HepG2 (cell line): ENCODE data around the gene PTPMT1. TPM values are rescaled to one million over a fixed set of nuclear protein-coding genes. Genes with fewer than 3 reads are reported as not detected.

Experiments used
- ATAC-seq: fragments of 200-7000 bp; cut with Tn5 transposase; 3 replicates; pipeline ENCODE4 v1.9.1; 2020; ENCODE audit warnings: mild to moderate bottlenecking, moderate library complexity
- BruUV-seq: library from RNA; stranded (reverse); fragments of 400-500 nt; replicated peaks from 2 replicates; lab custom pipeline; 2021; lab: Mats Ljungman, UMichigan
- CTCF ChIA-PET: fragments of 300-600 bp; formaldehyde crosslinking; extraction: SDS; loops from one replicate; lab custom pipeline; 2021; ENCODE audit warnings: low total read pairs, inconsistent platforms, low intra/inter-chr PET ratio; lab: Yijun Ruan, JAX
- POLR2A ChIA-PET: fragments of 350-600 bp; sonication (Branson Sonifier 250); formaldehyde crosslinking; loops from one replicate; lab custom pipeline; 2020; ENCODE audit warnings: antibody characterized with exemption, inconsistent platforms; lab: Yijun Ruan, JAX
- DNase-seq: peaks from one replicate; pipeline ENCODE4 v3.0.0-alpha.2; 2015; ENCODE audit warnings: low spot score
- FAIRE-seq: peaks from 3 replicates; lab custom pipeline; 2011; peaks lifted over from hg19 to GRCh38; lab: Jason Lieb, UNC
- H2AFZ ChIP-seq: one replicate; pipeline ENCODE4 v1.6.1; 2011; ENCODE audit warnings: low read length, inconsistent platforms
- H3K27ac ChIP-seq: fragments of 300-600 bp; 3 replicates; pipeline ENCODE4 v1.8.0; 2011; ENCODE audit warnings: mixed run types, mild to moderate bottlenecking, mixed read lengths, low read length, inconsistent platforms; ENCODE audit not compliant: insufficient read depth; ENCODE audit errors: extremely low read length
- H3K27me3 ChIP-seq, 2 experiments: fragments of 200-600 bp in 1 of 2; 2 replicates in 1 of 2; 3 replicates in 1 of 2; pipeline versions ENCODE4 v1.6.0 to v1.8.0; 2011; ENCODE audit warnings: low read length in 2 of 2, mild to moderate bottlenecking in 2 of 2, moderate library complexity in 2 of 2, inconsistent platforms in 1 of 2; ENCODE audit not compliant: insufficient read depth in 2 of 2, control insufficient read depth in 1 of 2
- H3K36me3 ChIP-seq, 2 experiments: fragments of 200-600 bp in 1 of 2; replicated peaks in 1 of 2; 2 replicates in 1 of 2; 3 replicates in 1 of 2; pipeline versions ENCODE4 v1.5.1 to v1.8.0; 2011; ENCODE audit warnings: low read length in 2 of 2, inconsistent platforms in 1 of 2; ENCODE audit not compliant: insufficient read depth in 2 of 2, control insufficient read depth in 1 of 2
- H3K4me1 ChIP-seq: 2 replicates; pipeline ENCODE4 v1.5.1; 2012; ENCODE audit warnings: low read length, inconsistent platforms; ENCODE audit not compliant: insufficient read depth
- H3K4me2 ChIP-seq: 2 replicates; pipeline ENCODE4 v1.6.0; 2011; ENCODE audit warnings: low read depth, low read length, inconsistent platforms
- H3K4me3 ChIP-seq, 3 experiments: fragments of 200-600 bp in 1 of 3; sonication (generic), shearing (Covaris generic) in 1 of 3; replicated peaks in 1 of 3; 2 replicates each; pipeline ENCODE4 v1.5.1; 2011 to 2016; ENCODE audit warnings: low read length in 3 of 3, inconsistent platforms in 2 of 3, low read depth in 2 of 3, mild to moderate bottlenecking in 2 of 3, control low read depth in 1 of 3, mixed read lengths in 1 of 3; ENCODE audit not compliant: insufficient read depth in 1 of 3
- H3K79me2 ChIP-seq: one replicate; pipeline ENCODE4 v1.6.1; 2011; ENCODE audit warnings: low read length, inconsistent platforms; ENCODE audit not compliant: insufficient read depth
- H3K9ac ChIP-seq: 2 replicates; pipeline ENCODE4 v1.6.0; 2011; ENCODE audit warnings: mild to moderate bottlenecking, low read depth, low read length, inconsistent platforms; ENCODE audit not compliant: insufficient read depth
- H3K9me3 ChIP-seq: 2 replicates; pipeline ENCODE4 v1.5.1; 2012; ENCODE audit warnings: mild to moderate bottlenecking, low read length
- H4K20me1 ChIP-seq: 2 replicates; pipeline ENCODE4 v1.6.0; 2011; ENCODE audit warnings: inconsistent platforms, mild to moderate bottlenecking, low read length, moderate library complexity; ENCODE audit not compliant: insufficient read depth
- KDM1A ChIP-seq: IDR thresholded peaks from 2 replicates; pipeline ENCODE4 v1.6.1; 2016; ENCODE audit warnings: missing compliant biosample characterization
- MNT ChIP-seq: fragments of 450-650 bp; IDR thresholded peaks from 2 replicates; pipeline ENCODE4 v1.6.1; 2016
- MTA1 ChIP-seq: sonication (generic); formaldehyde crosslinking; IDR thresholded peaks from 2 replicates; pipeline ENCODE4 v1.4.0; 2020; ENCODE audit warnings: missing genetic modification reagents, mild to moderate bottlenecking, borderline replicate concordance
- PHF21A ChIP-seq: sonication (generic); formaldehyde crosslinking; IDR thresholded peaks from 2 replicates; pipeline ENCODE4 v1.5.0; 2020; ENCODE audit warnings: mild to moderate bottlenecking, missing genetic modification reagents
- RXRA ChIP-seq: sonication (generic); formaldehyde crosslinking; IDR thresholded peaks from 2 replicates; pipeline ENCODE4 v1.5.1; 2020; ENCODE audit warnings: missing genetic modification reagents
- RXRB ChIP-seq: IDR thresholded peaks from 2 replicates; pipeline ENCODE4 v1.6.1; 2016; ENCODE audit warnings: borderline replicate concordance, missing genetic modification reagents, missing compliant biosample characterization
- TMF1 ChIP-seq: sonication (generic); formaldehyde crosslinking; IDR thresholded peaks from 2 replicates; pipeline ENCODE4 v1.8.1; 2022; ENCODE audit warnings: low read depth, missing genetic modification reagents
- TOPORS ChIP-seq: sonication (generic); formaldehyde crosslinking; IDR thresholded peaks from 2 replicates; pipeline ENCODE4 v1.8.0; 2023; ENCODE audit warnings: mild to moderate bottlenecking, missing genetic modification reagents
- ZBTB1 ChIP-seq: sonication (generic); formaldehyde crosslinking; IDR thresholded peaks from 2 replicates; pipeline ENCODE4 v1.4.0; 2020; ENCODE audit warnings: missing genetic modification reagents, borderline replicate concordance
- ZNF12 ChIP-seq: sonication (generic); formaldehyde crosslinking; IDR thresholded peaks from 2 replicates; pipeline ENCODE4 v1.5.0; 2020; ENCODE audit warnings: missing genetic modification reagents
- ZNF749 ChIP-seq: sonication (generic); formaldehyde crosslinking; IDR thresholded peaks from 2 replicates; pipeline ENCODE4 v1.8.0; 2022; ENCODE audit warnings: mild to moderate bottlenecking, missing genetic modification reagents, moderate library complexity, borderline replicate concordance
- ZSCAN21 ChIP-seq: sonication (generic); formaldehyde crosslinking; IDR thresholded peaks from 2 replicates; pipeline ENCODE4 v1.8.0; 2022; ENCODE audit warnings: mild to moderate bottlenecking, missing genetic modification reagents, moderate library complexity, borderline replicate concordance
- WGBS: methylation state at CpG from one replicate; pipeline ENCODE4 v1.1.6; 2017; ENCODE audit warnings: low lambda C conversion rate; 5-methylcytosine and 5-hydroxymethylcytosine counted together
- in situ Hi-C: cut with HindIII; loops from 2 replicates; pipeline ENCODE4 v1.10.0; 2017; ENCODE audit warnings: low pct_unique_long_range_greater_than_20kb; ENCODE audit not compliant: extremely low pct_ligation_motif_present
- intact Hi-C: fragments of 100-400 bp; cut with micrococcal nuclease; formaldehyde crosslinking; loops from one replicate; pipeline ENCODE4 v1.10.0; 2022; ENCODE audit not compliant: unreplicated experiment
- polyA plus RNA-seq, 8 experiments: library from polyadenylated mRNA; depleted of rRNA in 3 of 8; stranded (reverse) in 7 of 8; unstranded in 1 of 8; fragments of >200 nt; fragmentation: Illumina TruSeq in 4 of 8; extraction: Trizol in 4 of 8; gene quantifications; 2 replicates each; pipeline versions ENCODE4 v1.2.1 to v1.2.3, GENCODE V29; 2011 to 2016; ENCODE audit warnings: low read depth in 4 of 8, missing spikeins in 1 of 8, mixed read lengths in 1 of 8; ENCODE audit not compliant: insufficient read depth in 1 of 8
- total RNA-seq, 5 experiments: library from RNA; depleted of rRNA; stranded (reverse); fragments of >200 nt; fragmentation: Illumina TruSeq; extraction: Trizol; gene quantifications; 2 replicates each; pipeline ENCODE4 v1.2.3, GENCODE V29; 2016; ENCODE audit warnings: low read depth in 1 of 5
- TF ChIP-seq, protein P1 (sequence below): sonication (generic); formaldehyde crosslinking; IDR thresholded peaks from 2 replicates; pipeline ENCODE4 v1.5.0; 2020; ENCODE audit warnings: mild to moderate bottlenecking, missing genetic modification reagents, borderline replicate concordance

Gene PTPMT1
- total and polyA plus RNA-seq, 2 of the 13 experiments (the other 11 are each of a cell fraction or from before 2014, with no cell fraction given) = 55.6 to 129 TPM

DNA sequence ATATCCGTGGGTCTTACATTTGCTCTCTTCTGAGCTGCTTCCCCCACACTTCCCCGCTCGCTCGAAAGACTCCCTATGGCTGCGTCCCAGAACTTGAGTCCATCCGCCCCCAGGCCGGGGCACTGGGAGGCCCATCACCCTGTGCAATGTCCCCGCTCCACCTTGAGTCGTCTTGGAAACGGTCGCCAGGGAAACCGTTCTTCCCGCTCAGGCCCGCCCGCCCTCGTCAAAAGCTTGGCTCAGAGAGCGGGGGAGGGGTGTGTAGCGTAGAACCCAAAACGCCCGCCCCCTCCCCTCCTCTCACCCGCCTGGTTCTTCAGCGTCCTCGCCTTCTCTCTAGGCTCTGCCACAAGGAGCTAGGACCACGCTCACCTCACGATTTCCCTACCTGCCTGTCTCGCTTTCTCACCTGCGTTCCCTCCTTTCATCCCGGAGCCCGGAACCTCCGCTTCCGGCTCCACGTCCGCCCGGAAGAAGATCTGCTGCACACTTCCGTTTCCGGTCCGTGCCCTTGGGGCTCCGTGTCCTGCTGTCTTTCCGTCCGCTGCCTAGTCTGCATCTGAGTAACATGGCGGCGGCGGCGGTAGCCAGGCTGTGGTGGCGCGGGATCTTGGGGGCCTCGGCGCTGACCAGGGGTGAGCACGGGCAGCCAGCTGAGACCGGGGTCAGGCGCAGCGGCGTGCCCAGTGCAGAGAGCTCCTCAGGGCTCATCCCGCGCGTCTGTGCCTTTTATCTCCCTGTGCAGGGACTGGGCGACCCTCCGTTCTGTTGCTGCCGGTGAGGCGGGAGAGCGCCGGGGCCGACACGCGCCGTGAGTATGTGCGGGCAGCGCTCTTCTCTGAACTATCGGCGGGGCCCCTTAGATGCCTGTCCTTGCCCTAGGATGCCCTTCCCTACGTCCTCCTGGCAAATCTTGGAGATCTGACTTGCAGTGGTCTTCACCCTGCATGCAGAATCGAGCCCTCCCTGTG lies 13.4 kb downstream of the PTPMT1 start, which contains the start of the genes KBTBD4 and NDUFS3:
TSS of gene KBTBD4 (minus strand) at position 447 of the 971 bp plus-strand sequence. CDS start at position 428, 19 bp downstream.
TSS of gene NDUFS3 (plus strand) at position 551 of the 971 bp plus-strand sequence. CDS start at position 569, 18 bp downstream.
- peaks cover 7 to 33% of the 10 kb centered on the region in 2 experiments for H3K36me3 ChIP-seq
- ChIA-PET CTCF (interaction anchor here (1.0 kb wide), 1 partner anchor 25 kb away, joined by 3 read pairs; no protein-coding TSS in a partner anchor), POLR2A (interaction anchor here (0.8 to 2.2 kb wide), 7 partner anchors 9 to 38 kb away, joined by 3 to 15 read pairs (median 5); partner anchors contain the start of gene PTPMT1)
- H3K4me2 ChIP-seq = peak within 1 kb of the TSS; percentile 73
- in situ Hi-C loops (no loop called here), intact Hi-C loops (no loop called here)
- peaks cover 24% of the 10 kb centered on the region for H3K79me2 ChIP-seq
- H4K20me1 ChIP-seq = no peaks in the 10 kb centered on the region
- peak; percentile 95 for ATAC-seq
- peak within 1 kb of the TSS; percentile 95 to 99 (median 97) for H3K4me3 ChIP-seq
- H3K4me1 ChIP-seq = peaks cover 24% of the 10 kb centered on the region
- H3K27me3 ChIP-seq = no peaks in the 10 kb centered on the region; a peak in 1 of 5 replicates
- no peaks in the 10 kb centered on the region for H3K9me3 ChIP-seq
- under 1% methylated on average over 34 of the region's 72 CpGs for WGBS
- H2AFZ ChIP-seq = peak within 1 kb of the TSS; percentile 85
- TSS peak; percentile 83 for BruUV-seq
- peak; percentile 77 for DNase-seq
- H3K9ac ChIP-seq = peak within 1 kb of the TSS; percentile 96
- peak within 1 kb of the TSS; percentile 82 for H3K27ac ChIP-seq
- FAIRE-seq = peak; percentile 4
- TF ChIP-seq PHF21A = peak; percentile 77
- 0 out of 2 replicates have a peak, but pooled peaks have one; percentile 51 for TF ChIP-seq KDM1A (CRISPR knock-in tag)
- TF ChIP-seq RXRB (CRISPR knock-in tag) = peak; percentile 90
- peak; percentile 99 for TF ChIP-seq TOPORS (CRISPR knock-in tag)
- 0 out of 2 replicates have a peak, but pooled peaks have one; percentile 19 for TF ChIP-seq ZNF749 (CRISPR knock-in tag)
- peak; percentile 88 for TF ChIP-seq RXRA (CRISPR knock-in tag)
- TF ChIP-seq TMF1 (CRISPR knock-in tag) = peak; percentile 96
- peak; percentile 51 for TF ChIP-seq ZSCAN21 (CRISPR knock-in tag)
- peak; percentile 88 for TF ChIP-seq ZNF12 (CRISPR knock-in tag)
- TF ChIP-seq ZBTB1 = peak; percentile 72; the same call in 1 of the 2 replicates
- peak; percentile 88; the same call in 1 of the 2 replicates for TF ChIP-seq MTA1 (CRISPR knock-in tag)
- TF ChIP-seq, protein P1, sequence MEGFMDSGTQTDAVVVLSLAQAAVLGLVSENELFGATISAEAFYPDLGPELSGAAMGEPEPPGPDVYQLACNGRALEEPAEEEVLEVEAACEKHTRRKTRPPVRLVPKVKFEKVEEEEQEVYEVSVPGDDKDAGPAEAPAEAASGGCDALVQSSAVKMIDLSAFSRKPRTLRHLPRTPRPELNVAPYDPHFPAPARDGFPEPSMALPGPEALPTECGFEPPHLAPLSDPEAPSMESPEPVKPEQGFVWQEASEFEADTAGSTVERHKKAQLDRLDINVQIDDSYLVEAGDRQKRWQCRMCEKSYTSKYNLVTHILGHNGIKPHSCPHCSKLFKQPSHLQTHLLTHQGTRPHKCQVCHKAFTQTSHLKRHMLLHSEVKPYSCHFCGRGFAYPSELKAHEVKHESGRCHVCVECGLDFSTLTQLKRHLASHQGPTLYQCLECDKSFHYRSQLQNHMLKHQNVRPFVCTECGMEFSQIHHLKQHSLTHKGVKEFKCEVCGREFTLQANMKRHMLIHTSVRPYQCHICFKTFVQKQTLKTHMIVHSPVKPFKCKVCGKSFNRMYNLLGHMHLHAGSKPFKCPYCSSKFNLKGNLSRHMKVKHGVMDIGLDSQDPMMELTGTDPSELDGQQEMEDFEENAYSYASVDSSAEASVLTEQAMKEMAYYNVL (CRISPR knock-in tag) = peak; percentile 89
- peak; percentile 49; the same call in 1 of the 2 replicates for TF ChIP-seq MNT
